IMR-90 (cell line): ENCODE results near the gene INPPL1. TPM values are rescaled to one million over a fixed set of nuclear protein-coding genes. Genes with fewer than 3 reads are reported as not detected.

ENCODE experiments used
- ATAC-seq: fragments of 200-7000 bp; cut with Tn5 transposase; 2 replicates; pipeline ENCODE4 v1.9.1; 2020; ENCODE audit warnings: low read depth, mild to moderate bottlenecking, moderate library complexity
- BruUV-seq: library from RNA; stranded (reverse); fragments of 400-500 nt; replicated peaks from 2 replicates; lab custom pipeline; 2021; lab: Mats Ljungman, UMichigan
- CTCF ChIA-PET: fragments of 300-600 bp; formaldehyde crosslinking; extraction: SDS; loops from one replicate; lab custom pipeline; 2021; ENCODE audit warnings: antibody characterized with exemption; lab: Yijun Ruan, JAX
- POLR2A ChIA-PET: fragments of 300-600 bp; sonication (Branson Sonifier 250); formaldehyde crosslinking; loops from one replicate; lab custom pipeline; 2022; ENCODE audit warnings: antibody characterized with exemption; ENCODE audit not compliant: unreplicated experiment; lab: Charles Lee
- DNase-seq: peaks from one replicate; pipeline ENCODE4 v3.0.0; 2013
- H2AFZ ChIP-seq: replicated peaks from 2 replicates; pipeline ENCODE3; 2013; ENCODE audit warnings: low read length, mild to moderate bottlenecking; ENCODE audit not compliant: poor library complexity
- H2AK5ac ChIP-seq: 2 replicates; pipeline ENCODE4 v1.6.1; 2013; ENCODE audit warnings: low read depth, low read length, inconsistent platforms
- H2AK9ac ChIP-seq: replicated peaks from 2 replicates; pipeline ENCODE3; 2013; ENCODE audit warnings: mild to moderate bottlenecking, low read depth, low read length, moderate library complexity; ENCODE audit not compliant: poor library complexity
- H2BK120ac ChIP-seq: 2 replicates; pipeline ENCODE4 v1.6.1; 2013; ENCODE audit warnings: low read depth, low read length, inconsistent platforms
- H2BK15ac ChIP-seq: 3 replicates; pipeline ENCODE4 v1.6.1; 2013; ENCODE audit warnings: low read depth, low read length, inconsistent platforms
- H2BK20ac ChIP-seq: 2 replicates; pipeline ENCODE4 v1.6.1; 2013; ENCODE audit warnings: low read depth, mild to moderate bottlenecking, inconsistent platforms, low read length, moderate library complexity
- H2BK5ac ChIP-seq: 2 replicates; pipeline ENCODE4 v1.6.1; 2013; ENCODE audit warnings: mild to moderate bottlenecking, low read depth, low read length, inconsistent platforms; ENCODE audit not compliant: poor library complexity, severe bottlenecking
- H3K14ac ChIP-seq: replicated peaks from 2 replicates; pipeline ENCODE4 v1.6.1; 2013; ENCODE audit warnings: low read depth, low read length, inconsistent platforms
- H3K18ac ChIP-seq: 2 replicates; pipeline ENCODE4 v1.6.1; 2013; ENCODE audit warnings: low read depth, low read length, control low read depth
- H3K23ac ChIP-seq: 2 replicates; pipeline ENCODE4 v1.6.1; 2013; ENCODE audit warnings: low read depth, low read length, inconsistent platforms
- H3K27ac ChIP-seq: 2 replicates; pipeline ENCODE4 v1.5.1; 2013; ENCODE audit warnings: mild to moderate bottlenecking, control low read depth, low read length; ENCODE audit not compliant: insufficient read depth
- H3K27me3 ChIP-seq: 2 replicates; pipeline ENCODE4 v1.6.1; 2013; ENCODE audit warnings: low read length; ENCODE audit not compliant: control insufficient read depth, insufficient read depth
- H3K36me3 ChIP-seq: 2 replicates; pipeline ENCODE4 v1.6.1; 2013; ENCODE audit warnings: low read length, mixed read lengths; ENCODE audit not compliant: control insufficient read depth, insufficient read depth
- H3K4ac ChIP-seq: 2 replicates; pipeline ENCODE4 v1.6.1; 2013; ENCODE audit warnings: low read depth, low read length, inconsistent platforms
- H3K4me1 ChIP-seq: 2 replicates; pipeline ENCODE4 v1.6.1; 2013; ENCODE audit warnings: low read length, mixed read lengths; ENCODE audit not compliant: control insufficient read depth, insufficient read depth
- H3K4me2 ChIP-seq: 2 replicates; pipeline ENCODE4 v1.6.1; 2013; ENCODE audit warnings: low read depth, mild to moderate bottlenecking, control low read depth, low read length, moderate library complexity
- H3K4me3 ChIP-seq: 2 replicates; pipeline ENCODE4 v1.5.1; 2013; ENCODE audit warnings: low read depth, mild to moderate bottlenecking, control low read depth, low read length, moderate library complexity; ENCODE audit not compliant: insufficient read depth
- H3K56ac ChIP-seq: 2 replicates; pipeline ENCODE4 v1.6.1; 2013; ENCODE audit warnings: low read length, inconsistent platforms; ENCODE audit not compliant: insufficient read depth; ENCODE audit errors: extremely low read depth
- H3K79me1 ChIP-seq, 2 experiments: 2 replicates each; pipeline ENCODE4 v1.6.1; 2013; ENCODE audit warnings: low read length in 2 of 2, inconsistent platforms in 1 of 2, low read depth in 1 of 2
- H3K9ac ChIP-seq: 2 replicates; pipeline ENCODE4 v1.6.1; 2013; ENCODE audit warnings: low read depth, low read length, control low read depth
- H3K9me1 ChIP-seq: 2 replicates; pipeline ENCODE4 v1.6.1; 2013; ENCODE audit warnings: low read length, inconsistent platforms; ENCODE audit not compliant: insufficient read depth
- H3K9me3 ChIP-seq: 2 replicates; pipeline ENCODE4 v1.6.1; 2013; ENCODE audit warnings: low read length; ENCODE audit not compliant: control insufficient read depth, insufficient read depth
- H4K20me1 ChIP-seq: 2 replicates; pipeline ENCODE4 v1.6.1; 2013; ENCODE audit warnings: low read length, inconsistent platforms; ENCODE audit not compliant: insufficient read depth
- H4K5ac ChIP-seq: 2 replicates; pipeline ENCODE4 v1.6.1; 2013; ENCODE audit warnings: mild to moderate bottlenecking, low read depth, low read length, control low read depth
- H4K8ac ChIP-seq, 2 experiments: 2 replicates each; pipeline ENCODE4 v1.6.1; 2013; ENCODE audit warnings: low read depth in 2 of 2, low read length in 2 of 2, control low read depth in 1 of 2, inconsistent platforms in 1 of 2
- H4K91ac ChIP-seq: 2 replicates; pipeline ENCODE4 v1.6.1; 2013; ENCODE audit warnings: low read depth, low read length, inconsistent platforms; ENCODE audit not compliant: insufficient read depth
- BHLHE40 ChIP-seq: fragments of 150-350 bp; IDR thresholded peaks from 2 replicates; pipeline ENCODE4 v1.6.1; 2016; ENCODE audit warnings: mild to moderate bottlenecking, low read depth, low read length
- CEBPB ChIP-seq: IDR thresholded peaks from 2 replicates; pipeline ENCODE4 v1.6.1; 2012; ENCODE audit warnings: low read depth, low read length, improper control_type of control experiment
- CHD1 ChIP-seq: IDR thresholded peaks from 2 replicates; pipeline ENCODE4 v1.6.1; 2012; ENCODE audit warnings: low read depth, low read length, improper control_type of control experiment
- FOS ChIP-seq: fragments of 150-350 bp; IDR thresholded peaks from 2 replicates; pipeline ENCODE4 v1.6.1; 2016; ENCODE audit warnings: low read depth, low read length
- MAFK ChIP-seq: IDR thresholded peaks from 2 replicates; pipeline ENCODE4 v1.6.1; 2012; ENCODE audit warnings: low read depth, low read length, improper control_type of control experiment
- MAZ ChIP-seq: IDR thresholded peaks from 2 replicates; pipeline ENCODE4 v1.6.1; 2012; ENCODE audit warnings: low read depth, mild to moderate bottlenecking, low read length, improper control_type of control experiment, moderate library complexity, borderline replicate concordance
- MXI1 ChIP-seq: IDR thresholded peaks from 2 replicates; pipeline ENCODE4 v1.6.1; 2012; ENCODE audit warnings: low read depth, mild to moderate bottlenecking, low read length, moderate library complexity, borderline replicate concordance
- NFE2L2 ChIP-seq: fragments of 150-350 bp; IDR thresholded peaks from 2 replicates; pipeline ENCODE4 v1.6.1; 2016; ENCODE audit warnings: low read depth, mild to moderate bottlenecking, low read length
- POLR2A ChIP-seq: IDR thresholded peaks from 2 replicates; pipeline ENCODE4 v1.6.1; 2012; ENCODE audit warnings: mild to moderate bottlenecking, low read depth, low read length
- RAD21 ChIP-seq: IDR thresholded peaks from 2 replicates; pipeline ENCODE4 v1.6.1; 2012; ENCODE audit warnings: low read length, improper control_type of control experiment
- RCOR1 ChIP-seq: IDR thresholded peaks from 2 replicates; pipeline ENCODE4 v1.6.1; 2012; ENCODE audit warnings: mild to moderate bottlenecking, low read length, improper control_type of control experiment; ENCODE audit not compliant: insufficient replicate concordance
- RFX5 ChIP-seq: IDR thresholded peaks from 2 replicates; pipeline ENCODE4 v1.8.0; 2012; ENCODE audit warnings: low read depth, mild to moderate bottlenecking, low read length, moderate library complexity
- SMC3 ChIP-seq: fragments of 150-350 bp; IDR thresholded peaks from 2 replicates; pipeline ENCODE4 v1.6.1; 2016; ENCODE audit warnings: low read depth, mild to moderate bottlenecking, antibody characterized with exemption, low read length, moderate library complexity
- WGBS, 2 experiments: methylation state at CpG; one replicate each; pipeline versions ENCODE4 v1.1.5 to v1.1.7; 2013; ENCODE audit warnings: missing lambda C conversion rate in 2 of 2; ENCODE audit not compliant: insufficient read length in 1 of 2; ENCODE audit errors: extremely low coverage in 2 of 2; 5-methylcytosine and 5-hydroxymethylcytosine counted together
- dilution Hi-C: fragments of 300-500 bp; cut with HindIII; formaldehyde crosslinking; loops from one replicate; pipeline ENCODE4 v1.14.3; 2018; ENCODE audit warnings: low sequenced_read_pairs; ENCODE audit not compliant: unreplicated experiment
- in situ Hi-C: fragments of 300-500 bp; cut with MboI; formaldehyde crosslinking; loops from 3 replicates; pipeline ENCODE4 v1.14.3; 2019; ENCODE audit warnings: low sequenced_read_pairs, inconsistent platforms, mixed read lengths
- intact Hi-C: fragments of 100-400 bp; cut with micrococcal nuclease; formaldehyde crosslinking; loops from 2 replicates; pipeline ENCODE4 v1.10.0; 2022
- polyA plus RNA-seq, 3 experiments: library from polyadenylated mRNA; depleted of rRNA; stranded (reverse); fragments of >200 nt; gene quantifications; 2 replicates each; pipeline ENCODE4 v1.2.3, GENCODE V29; 2012; ENCODE audit warnings: low replicate concordance in 1 of 3
- total RNA-seq: library from RNA; depleted of rRNA; stranded (reverse); fragments of >200 nt; gene quantifications from 2 replicates; pipeline ENCODE4 v1.2.3, GENCODE V29; 2012
- TF ChIP-seq, protein P1 (sequence below): fragments of 150-350 bp; IDR thresholded peaks from 2 replicates; pipeline ENCODE4 v1.6.1; 2017; ENCODE audit warnings: mild to moderate bottlenecking, antibody characterized with exemption, low read length, low read depth
- TF ChIP-seq, protein P2 (sequence below): conservative IDR thresholded peaks from 2 replicates; pipeline ENCODE4 v1.5.1; 2012; ENCODE audit warnings: mild to moderate bottlenecking, low read depth, low read length, improper control_type of control experiment
- TF ChIP-seq, protein P3 (sequence below): fragments of 150-350 bp; IDR thresholded peaks from 2 replicates; pipeline ENCODE4 v1.6.1; 2016; ENCODE audit warnings: low read depth, mild to moderate bottlenecking, low read length, moderate library complexity, borderline replicate concordance

Gene INPPL1
- total and polyA plus RNA-seq, 2 of the 4 experiments (the other 2 are of a cell fraction) = 27.4 to 105 TPM

DNA sequence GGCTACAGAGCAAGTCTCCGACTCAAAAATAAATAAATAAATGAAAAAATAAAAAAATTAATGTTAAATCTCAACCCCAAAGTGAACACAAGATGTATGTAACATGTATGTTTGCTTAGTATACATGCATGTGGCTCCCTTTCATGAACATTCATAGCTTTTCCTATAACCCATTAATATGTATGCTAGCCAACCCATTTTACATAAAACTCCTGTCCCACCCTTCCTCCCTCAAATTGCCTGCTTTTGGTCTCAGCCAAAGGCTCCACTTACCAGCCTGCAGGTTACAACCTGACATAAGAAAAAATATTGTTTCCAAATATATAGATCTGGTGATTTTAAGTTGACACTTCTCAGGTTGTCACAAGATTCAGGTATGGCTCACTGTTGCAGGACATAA, 36.3 kb upstream of the INPPL1 start:
- no TSS peak for BruUV-seq
- ChIA-PET POLR2A (no interaction called here), CTCF (no interaction called here)
- Histone ChIP-seq H3K9ac (no peak overlapping the region), H3K27ac (no peak overlapping the region), H3K4me1 (no peaks in the 10 kb centered on the region), H3K9me3 (no peaks in the 10 kb centered on the region), H2BK5ac (no peak overlapping the region), H3K14ac (no peak overlapping the region), H3K36me3 (no peaks in the 10 kb centered on the region), H3K9me1 (no peaks in the 10 kb centered on the region), H3K4me3 (no peak overlapping the region), H3K18ac (no peak overlapping the region), H3K56ac (no peak overlapping the region), H4K20me1 (no peaks in the 10 kb centered on the region), H3K79me1 (no peaks in the 10 kb centered on the region), H2BK20ac (no peak overlapping the region), H2BK120ac (no peak overlapping the region), H4K8ac (no peak overlapping the region), H3K23ac (no peak overlapping the region), H4K91ac (no peak overlapping the region), H4K5ac (no peak overlapping the region), H3K4me2 (no peak overlapping the region), H3K27me3 (peaks cover 3% of the 10 kb centered on the region; the same call in 1 of the 2 replicates), H2AK9ac (no peak overlapping the region), H2AK5ac (no peak overlapping the region), H2BK15ac (no peak overlapping the region), H3K4ac (no peak overlapping the region), H2AFZ (no peak overlapping the region)
- intact Hi-C loops (no loop called here), in situ Hi-C loops (no loop called here), dilution Hi-C loops (no loop called here)
- DNase-seq (no peak), ATAC-seq (no peak)
- TF ChIP-seq, protein P1, sequence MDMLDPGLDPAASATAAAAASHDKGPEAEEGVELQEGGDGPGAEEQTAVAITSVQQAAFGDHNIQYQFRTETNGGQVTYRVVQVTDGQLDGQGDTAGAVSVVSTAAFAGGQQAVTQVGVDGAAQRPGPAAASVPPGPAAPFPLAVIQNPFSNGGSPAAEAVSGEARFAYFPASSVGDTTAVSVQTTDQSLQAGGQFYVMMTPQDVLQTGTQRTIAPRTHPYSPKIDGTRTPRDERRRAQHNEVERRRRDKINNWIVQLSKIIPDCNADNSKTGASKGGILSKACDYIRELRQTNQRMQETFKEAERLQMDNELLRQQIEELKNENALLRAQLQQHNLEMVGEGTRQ = no peak
- TF ChIP-seq NFE2L2 = no peak
- TF ChIP-seq RCOR1 = no peak
- TF ChIP-seq FOS = no peak
- no peak for TF ChIP-seq CEBPB
- no peak for TF ChIP-seq RAD21
- TF ChIP-seq SMC3 = no peak
- TF ChIP-seq RFX5 = no peak
- no peak for TF ChIP-seq CHD1
- TF ChIP-seq BHLHE40 = no peak
- no peak for TF ChIP-seq MXI1
- no peak for TF ChIP-seq POLR2A
- TF ChIP-seq MAZ = no peak
- no peak for TF ChIP-seq MAFK
- TF ChIP-seq, protein P2, sequence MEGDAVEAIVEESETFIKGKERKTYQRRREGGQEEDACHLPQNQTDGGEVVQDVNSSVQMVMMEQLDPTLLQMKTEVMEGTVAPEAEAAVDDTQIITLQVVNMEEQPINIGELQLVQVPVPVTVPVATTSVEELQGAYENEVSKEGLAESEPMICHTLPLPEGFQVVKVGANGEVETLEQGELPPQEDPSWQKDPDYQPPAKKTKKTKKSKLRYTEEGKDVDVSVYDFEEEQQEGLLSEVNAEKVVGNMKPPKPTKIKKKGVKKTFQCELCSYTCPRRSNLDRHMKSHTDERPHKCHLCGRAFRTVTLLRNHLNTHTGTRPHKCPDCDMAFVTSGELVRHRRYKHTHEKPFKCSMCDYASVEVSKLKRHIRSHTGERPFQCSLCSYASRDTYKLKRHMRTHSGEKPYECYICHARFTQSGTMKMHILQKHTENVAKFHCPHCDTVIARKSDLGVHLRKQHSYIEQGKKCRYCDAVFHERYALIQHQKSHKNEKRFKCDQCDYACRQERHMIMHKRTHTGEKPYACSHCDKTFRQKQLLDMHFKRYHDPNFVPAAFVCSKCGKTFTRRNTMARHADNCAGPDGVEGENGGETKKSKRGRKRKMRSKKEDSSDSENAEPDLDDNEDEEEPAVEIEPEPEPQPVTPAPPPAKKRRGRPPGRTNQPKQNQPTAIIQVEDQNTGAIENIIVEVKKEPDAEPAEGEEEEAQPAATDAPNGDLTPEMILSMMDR = no peak
- TF ChIP-seq, protein P3, sequence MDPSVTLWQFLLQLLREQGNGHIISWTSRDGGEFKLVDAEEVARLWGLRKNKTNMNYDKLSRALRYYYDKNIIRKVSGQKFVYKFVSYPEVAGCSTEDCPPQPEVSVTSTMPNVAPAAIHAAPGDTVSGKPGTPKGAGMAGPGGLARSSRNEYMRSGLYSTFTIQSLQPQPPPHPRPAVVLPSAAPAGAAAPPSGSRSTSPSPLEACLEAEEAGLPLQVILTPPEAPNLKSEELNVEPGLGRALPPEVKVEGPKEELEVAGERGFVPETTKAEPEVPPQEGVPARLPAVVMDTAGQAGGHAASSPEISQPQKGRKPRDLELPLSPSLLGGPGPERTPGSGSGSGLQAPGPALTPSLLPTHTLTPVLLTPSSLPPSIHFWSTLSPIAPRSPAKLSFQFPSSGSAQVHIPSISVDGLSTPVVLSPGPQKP = no peak
- no CpG with 5 or more reads among the region's 1 CpG for WGBS, 2 experiments
